ENCODE results near the gene POTEJ.
"Not testable (repeated sequence)": the region's sequence is repeated elsewhere in the genome, so short reads cannot be mapped to it uniquely, and the experiment has no call there.

POTEJ gene

GRCh38 chr2:130611140-130611539, at the start of gene POTEJ:
Gene POTEJ (plus strand): TSS chr2:130611440. CDS start chr2:130611533, 93 bp downstream.
- not testable (repeated sequence) for DNase-seq (ENCODE audit: low read depth in 2 of 2); H3K4me3 ChIP-seq (replicated peaks in 1 of 2; ENCODE audit: low read depth in 2 of 2, low read length in 2 of 2)

- not testable (repeated sequence) for H3K4me3 ChIP-seq (replicated peaks in 1 of 2; ENCODE audit: low read depth in 2 of 2, low read length in 2 of 2); DNase-seq (ENCODE audit: low read depth in 2 of 2)
These were observed 45.1 kb upstream of the POTEJ start for GRCh38 chr2:130566165-130566564.

- DNase-seq (ENCODE audit: low read depth in 2 of 2); H3K4me3 ChIP-seq (replicated peaks in 1 of 2; ENCODE audit: low read depth in 2 of 2, low read length in 2 of 2): not testable (repeated sequence)
These were observed 39.3 kb upstream of the POTEJ start for GRCh38 chr2:130571929-130572328.

GRCh38 chr2:130574230-130574629, 37.0 kb upstream of the POTEJ start:
- DNase-seq (ENCODE audit: low read depth in 2 of 2); H3K4me3 ChIP-seq (replicated peaks in 1 of 2; ENCODE audit: low read depth in 2 of 2, low read length in 2 of 2): not testable (repeated sequence)

GRCh38 chr2:130576209-130576784, 34.9 kb upstream of the POTEJ start:
- H3K4me3 ChIP-seq (replicated peaks in 1 of 2; ENCODE audit: low read depth in 2 of 2, low read length in 2 of 2); DNase-seq (ENCODE audit: low read depth in 2 of 2): not testable (repeated sequence)

- DNase-seq (ENCODE audit: low read depth in 2 of 2); H3K4me3 ChIP-seq (replicated peaks in 1 of 2; ENCODE audit: low read depth in 2 of 2, low read length in 2 of 2): not testable (repeated sequence)
These were observed 33.7 kb upstream of the POTEJ start for GRCh38 chr2:130577559-130577958.

GRCh38 chr2:130579121-130579520, 32.1 kb upstream of the POTEJ start:
- not testable (repeated sequence) for H3K4me3 ChIP-seq (replicated peaks in 1 of 2; ENCODE audit: low read depth in 2 of 2, low read length in 2 of 2); DNase-seq (ENCODE audit: low read depth in 2 of 2)

GRCh38 chr2:130581491-130581890, 29.7 kb upstream of the POTEJ start:
- not testable (repeated sequence) for H3K4me3 ChIP-seq (replicated peaks in 1 of 2; ENCODE audit: low read depth in 2 of 2, low read length in 2 of 2); DNase-seq (ENCODE audit: low read depth in 2 of 2)

GRCh38 chr2:130582970-130583369, 28.3 kb upstream of the POTEJ start:
- not testable (repeated sequence) for H3K4me3 ChIP-seq (replicated peaks in 1 of 2; ENCODE audit: low read depth in 2 of 2, low read length in 2 of 2); DNase-seq (ENCODE audit: low read depth in 2 of 2)

GRCh38 chr2:130583582-130583981, 27.7 kb upstream of the POTEJ start:
- H3K4me3 ChIP-seq (replicated peaks in 1 of 2; ENCODE audit: low read depth in 2 of 2, low read length in 2 of 2); DNase-seq (ENCODE audit: low read depth in 2 of 2): not testable (repeated sequence)

- H3K4me3 ChIP-seq (replicated peaks in 1 of 2; ENCODE audit: low read depth in 2 of 2, low read length in 2 of 2); DNase-seq (ENCODE audit: low read depth in 2 of 2): not testable (repeated sequence)
These were observed 26.5 kb upstream of the POTEJ start for GRCh38 chr2:130584726-130585125.

GRCh38 chr2:130588688-130589458, 22.4 kb upstream of the POTEJ start:
- DNase-seq (ENCODE audit: low read depth in 2 of 2); H3K4me3 ChIP-seq (replicated peaks in 1 of 2; ENCODE audit: low read depth in 2 of 2, low read length in 2 of 2): not testable (repeated sequence)

- not testable (repeated sequence) for H3K4me3 ChIP-seq (replicated peaks in 1 of 2; ENCODE audit: low read depth in 2 of 2, low read length in 2 of 2); DNase-seq (ENCODE audit: low read depth in 2 of 2)
These were observed 20.9 kb upstream of the POTEJ start for GRCh38 chr2:130590170-130590841.

- not testable (repeated sequence) for DNase-seq (ENCODE audit: low read depth in 2 of 2); H3K4me3 ChIP-seq (replicated peaks in 1 of 2; ENCODE audit: low read depth in 2 of 2, low read length in 2 of 2)
These were observed 20.3 kb upstream of the POTEJ start for GRCh38 chr2:130590842-130591359.

GRCh38 chr2:130592791-130593414, 18.3 kb upstream of the POTEJ start:
- DNase-seq (ENCODE audit: low read depth in 2 of 2); H3K4me3 ChIP-seq (replicated peaks in 1 of 2; ENCODE audit: low read depth in 2 of 2, low read length in 2 of 2): not testable (repeated sequence)

GRCh38 chr2:130594011-130594410, 17.2 kb upstream of the POTEJ start:
- H3K4me3 ChIP-seq (replicated peaks in 1 of 2; ENCODE audit: low read depth in 2 of 2, low read length in 2 of 2); DNase-seq (ENCODE audit: low read depth in 2 of 2): not testable (repeated sequence)

GRCh38 chr2:130596757-130597156, 14.5 kb upstream of the POTEJ start:
- not testable (repeated sequence) for DNase-seq (ENCODE audit: low read depth in 2 of 2); H3K4me3 ChIP-seq (replicated peaks in 1 of 2; ENCODE audit: low read depth in 2 of 2, low read length in 2 of 2)

- not testable (repeated sequence) for DNase-seq (ENCODE audit: low read depth in 2 of 2)
These were observed 13.2 kb upstream of the POTEJ start for GRCh38 chr2:130597994-130598393.

More at GRCh38 chr2:130597994-130598393, 13.2 kb upstream of the POTEJ start:
- H3K4me3 ChIP-seq (replicated peaks in 1 of 2; ENCODE audit: low read depth in 2 of 2, low read length in 2 of 2): not testable (repeated sequence)
